Measurements from ENCODE around the gene KSR1.

The KSR1 gene

GRCh38 chr17:27558341-27558740 is 102.1 kb downstream of the KSR1 start:
- DNase-seq = no peak

- DNase-seq = no peak
Measured at GRCh38 chr17:27558842-27559505, 102.7 kb downstream of the KSR1 start.

- no peak for DNase-seq
Measured at GRCh38 chr17:27559506-27560481, 103.5 kb downstream of the KSR1 start.

- no peak for DNase-seq
Measured at GRCh38 chr17:27560668-27561067, 104.4 kb downstream of the KSR1 start.

GRCh38 chr17:27562777-27563455 is 106.7 kb downstream of the KSR1 start:
- DNase-seq = no peak

GRCh38 chr17:27563532-27563931 is 107.3 kb downstream of the KSR1 start:
- no peak for DNase-seq

DNA sequence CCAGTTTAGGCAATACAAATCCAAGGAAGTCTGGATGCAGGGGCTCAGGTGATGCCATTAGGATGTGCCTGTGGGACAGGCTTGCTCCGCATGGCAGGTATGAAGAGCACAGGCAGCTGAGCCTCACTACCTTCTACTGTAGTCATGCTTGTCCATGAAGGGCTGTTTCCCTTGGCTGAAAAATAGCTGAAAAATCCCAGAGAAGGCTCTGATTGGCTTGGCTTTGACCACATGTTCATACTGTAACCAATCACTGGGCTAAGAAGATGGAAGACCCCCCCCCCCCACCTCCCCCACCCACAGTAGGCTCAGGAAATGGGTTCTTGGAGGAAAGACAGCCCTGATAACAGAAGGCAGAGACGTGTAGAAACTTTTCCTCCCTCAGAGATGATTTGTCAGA is 108.2 kb downstream of the KSR1 start:
- DNase-seq = no peak

- peak; percentile 34 for DNase-seq
Measured at GRCh38 chr17:27565874-27566670, 109.8 kb downstream of the KSR1 start.

DNA sequence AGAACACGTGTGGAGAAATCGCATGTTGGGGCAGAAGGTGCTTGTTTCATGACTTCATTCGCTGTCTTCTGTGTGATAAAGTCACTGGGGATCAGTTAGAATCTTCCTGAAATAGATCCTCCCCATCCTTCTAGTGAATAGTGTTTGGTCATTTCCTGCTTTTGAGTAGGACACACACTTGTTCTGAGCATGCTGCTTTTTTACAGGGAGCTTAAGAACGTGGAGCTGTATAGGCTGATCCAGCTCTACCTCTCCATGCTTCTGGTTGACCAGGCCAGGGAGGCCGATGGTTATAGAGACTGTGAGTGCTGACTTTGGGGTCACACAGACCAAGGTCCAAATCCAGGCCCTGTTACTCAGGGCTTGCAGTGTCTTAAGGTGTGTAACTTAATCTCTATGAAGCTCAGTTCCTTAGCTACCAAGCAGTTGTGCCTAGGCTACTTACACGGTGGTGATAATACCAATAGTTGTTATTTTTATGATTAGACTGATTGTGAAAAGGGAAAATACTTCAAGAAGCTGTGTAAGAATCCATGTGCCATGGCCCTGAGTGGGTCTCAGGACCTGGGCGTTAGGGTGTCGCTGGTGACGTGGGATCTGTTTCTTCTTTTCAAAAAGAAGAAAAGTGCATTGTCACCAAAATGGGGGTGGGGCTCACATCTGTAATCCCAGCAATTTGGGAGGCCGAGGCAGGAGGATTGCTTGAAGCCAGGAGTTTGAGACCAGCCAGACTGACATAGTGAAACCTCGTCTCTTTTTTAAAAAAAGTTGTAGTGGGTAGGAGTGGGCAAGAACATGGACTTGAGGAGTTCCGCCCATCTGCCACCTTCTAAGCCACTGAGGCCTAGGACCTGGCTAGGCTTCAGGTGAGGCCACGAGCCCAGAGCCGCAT is 110.7 kb downstream of the KSR1 start:
- DNase-seq = no peak

GRCh38 chr17:27567563-27567859 is 111.3 kb downstream of the KSR1 start:
- no peak for DNase-seq

DNA sequence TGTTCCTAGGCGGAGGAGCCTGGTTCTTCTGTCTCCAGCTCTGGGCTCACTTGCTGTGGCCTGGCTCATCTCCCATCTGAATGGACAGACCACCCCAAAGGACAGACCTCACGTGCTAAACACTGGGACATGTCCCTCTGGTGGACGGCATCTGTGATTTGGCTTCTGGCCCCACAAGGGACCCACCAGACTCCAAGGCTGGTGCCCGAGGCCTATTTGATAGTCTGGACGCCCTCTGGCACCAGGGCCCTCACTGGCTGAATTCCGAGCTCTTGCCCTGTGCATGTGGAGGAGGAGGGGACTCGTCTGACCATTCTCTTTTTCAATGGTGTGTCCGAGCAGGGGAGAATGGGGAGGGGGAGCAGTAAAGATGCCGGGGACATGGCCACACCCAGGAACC is 112.0 kb downstream of the KSR1 start:
- DNase-seq = no peak

- no peak for DNase-seq
Measured at GRCh38 chr17:27568811-27569210, 112.6 kb downstream of the KSR1 start.

- peak; percentile 50 for DNase-seq
Measured at GRCh38 chr17:27569257-27569722, 113.0 kb downstream of the KSR1 start.

- no peak for DNase-seq
Measured at GRCh38 chr17:27569884-27570577, 113.8 kb downstream of the KSR1 start.

DNA sequence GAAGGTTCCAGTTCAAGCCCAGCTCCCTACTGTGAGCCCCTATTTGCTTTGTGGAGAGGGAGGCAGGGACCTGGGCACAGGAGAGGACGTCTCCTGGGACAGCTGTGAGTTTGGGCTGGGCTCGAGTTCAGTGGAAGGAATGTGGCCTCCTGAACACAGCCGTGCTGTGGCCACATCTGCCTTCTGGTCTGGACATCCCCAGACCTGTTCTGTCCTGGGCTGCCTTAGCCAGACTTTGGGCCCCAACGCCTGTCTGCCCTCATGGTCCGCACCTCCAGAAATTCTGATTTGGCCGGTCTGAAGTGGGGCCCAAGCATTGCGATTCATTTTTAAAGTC is 114.3 kb downstream of the KSR1 start:
- DNase-seq = no peak

DNA sequence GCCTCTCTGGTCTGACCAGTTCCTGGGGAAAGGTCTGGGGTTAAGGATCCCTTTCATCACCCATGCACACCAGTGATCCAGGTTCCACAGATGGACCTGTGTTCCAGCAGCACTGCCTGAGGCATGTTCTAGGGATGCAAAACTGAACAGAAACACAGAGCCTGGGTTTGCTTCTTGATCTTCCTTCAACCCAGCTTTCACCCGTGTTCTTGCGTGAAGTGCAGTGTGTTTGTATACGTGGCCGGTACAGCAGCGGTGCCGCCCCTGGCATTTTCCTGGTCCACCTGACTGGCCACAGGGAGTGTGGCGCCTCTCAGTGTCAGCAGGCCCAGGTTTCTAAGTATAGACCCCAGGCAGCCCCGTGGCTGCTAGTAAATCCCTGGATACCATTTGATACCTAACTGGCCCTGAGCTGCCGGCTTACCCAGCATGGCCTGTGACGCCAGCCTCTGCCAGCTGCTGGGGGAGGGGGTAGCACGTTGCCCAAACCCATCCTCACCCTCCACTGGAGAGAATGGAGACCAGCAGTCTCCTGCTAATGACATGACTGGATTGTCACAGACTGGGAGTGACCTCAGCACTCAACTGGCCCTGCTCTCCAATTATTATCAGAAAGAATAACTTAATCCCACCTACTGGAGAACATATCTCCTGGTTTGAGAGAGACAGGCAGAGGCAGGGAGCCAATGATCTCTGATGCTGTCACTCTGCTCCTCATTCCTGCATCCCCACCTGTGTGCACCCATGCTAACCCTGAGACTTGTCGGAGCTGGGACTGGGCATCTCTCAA is 115.5 kb downstream of the KSR1 start:
- no peak for DNase-seq

- peak; percentile 63 for DNase-seq
Measured at GRCh38 chr17:27572665-27573064, 116.4 kb downstream of the KSR1 start.

DNA sequence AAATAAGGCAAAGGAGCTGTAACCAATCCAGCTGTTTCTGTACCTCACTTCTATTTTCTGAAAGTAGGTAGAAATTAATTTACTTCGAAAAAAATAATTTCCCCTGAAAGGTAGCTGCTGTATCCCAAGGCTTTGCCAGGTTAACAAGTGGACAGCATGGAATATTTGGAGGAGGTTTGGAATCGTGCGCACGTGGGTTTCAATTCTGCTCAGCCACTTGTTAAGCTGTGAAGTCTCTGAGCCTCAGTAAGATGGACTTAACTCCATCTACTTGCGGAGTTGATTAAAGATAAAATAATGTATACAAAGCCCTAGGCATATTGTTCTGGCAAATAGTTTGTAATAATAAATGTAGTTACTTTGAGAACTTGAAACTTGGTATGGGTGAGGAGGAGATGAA is 117.3 kb downstream of the KSR1 start:
- no peak for DNase-seq

DNA sequence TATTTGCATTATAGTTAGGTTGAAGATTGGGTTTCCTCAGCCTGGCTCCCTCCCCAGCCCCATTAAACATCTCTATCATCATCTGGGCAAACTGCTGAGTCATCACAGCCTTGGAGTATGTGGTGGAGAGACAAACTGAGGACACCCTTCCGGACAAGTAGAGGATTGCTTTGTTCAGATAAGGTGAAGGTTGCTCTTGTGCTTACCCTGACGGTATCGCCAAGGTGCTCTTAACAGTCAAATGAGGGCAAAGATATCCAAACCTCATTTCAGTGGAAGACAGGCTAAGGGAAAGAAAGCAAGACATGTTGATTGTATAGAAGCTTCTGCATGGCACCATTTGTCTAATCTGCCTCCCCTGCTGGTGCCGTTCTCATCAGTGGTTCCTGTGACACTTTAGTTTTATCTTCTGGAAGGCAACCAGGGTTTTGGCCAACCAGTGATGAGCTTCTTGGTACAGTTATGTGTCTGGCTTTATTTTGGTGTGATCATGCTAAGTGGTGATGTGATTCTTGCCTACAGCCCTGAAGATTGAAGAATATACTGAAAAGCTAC is 117.8 kb downstream of the KSR1 start:
- DNase-seq = no peak

Data from activated naive CD4-positive, alpha-beta T cell treated with anti-CD3 and anti-CD28 coated beads, Interleukin-2, amount 50 U/mL, for 16 hours (primary cell).